Measurements from ENCODE around the gene GABRA5. TPM values are rescaled to one million over a fixed set of nuclear protein-coding genes. Genes with fewer than 3 reads are reported as not detected.
A peak's percentile ranks its signal among the peaks of the same experiment; 100 is the strongest.

Gene GABRA5
- polyA plus RNA-seq, 1 donor from 2014 or later, result 25.3 TPM

DNA sequence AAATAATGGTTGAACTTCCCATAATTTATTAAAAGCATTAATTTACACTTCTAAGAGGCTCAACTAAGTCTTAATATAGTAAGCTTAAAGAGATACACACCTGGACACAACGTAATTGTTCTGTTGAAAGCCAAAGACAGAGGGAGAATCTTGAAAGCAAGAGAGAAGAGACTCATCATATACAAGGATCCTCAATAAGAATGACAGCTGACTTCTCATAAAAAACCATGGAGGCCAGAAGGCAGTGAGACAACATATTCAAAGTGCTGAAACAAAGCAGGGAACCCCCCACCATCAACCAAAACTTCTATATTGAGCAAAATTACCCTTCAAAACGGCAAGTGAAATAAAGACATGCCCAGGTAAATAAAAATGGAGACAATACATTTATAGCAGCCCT, 87.5 kb downstream of the GABRA5 start:
- Histone ChIP-seq H3F3A (ENCODE audit: insufficient read depth, low read length, poor library complexity, severe bottlenecking) (no peaks in the 10 kb centered on the region), H3K27me3 (ENCODE audit: insufficient read depth, low read depth, low read length) (no peaks in the 10 kb centered on the region)
- no peak for TF ChIP-seq POLR2AphosphoS5 (IDR thresholded peaks at IDR 0.05)
- TF ChIP-seq SMC3 (conservative IDR thresholded peaks at IDR 0.05; ENCODE audit: poor library complexity), result no peak
- no peak for TF ChIP-seq TAF1 (IDR thresholded peaks at IDR 0.05; ENCODE audit: low read depth)
- no peak for TF ChIP-seq MXI1 (conservative IDR thresholded peaks at IDR 0.05; ENCODE audit: poor library complexity, severe bottlenecking)
- no peak for TF ChIP-seq EZH2 (IDR thresholded peaks at IDR 0.05; ENCODE audit: borderline replicate concordance, insufficient read depth, low read length, poor library complexity, severe bottlenecking)
- TF ChIP-seq EP300 (conservative IDR thresholded peaks at IDR 0.05; ENCODE audit: poor library complexity, severe bottlenecking), result no peak
- TF ChIP-seq, protein P1, sequence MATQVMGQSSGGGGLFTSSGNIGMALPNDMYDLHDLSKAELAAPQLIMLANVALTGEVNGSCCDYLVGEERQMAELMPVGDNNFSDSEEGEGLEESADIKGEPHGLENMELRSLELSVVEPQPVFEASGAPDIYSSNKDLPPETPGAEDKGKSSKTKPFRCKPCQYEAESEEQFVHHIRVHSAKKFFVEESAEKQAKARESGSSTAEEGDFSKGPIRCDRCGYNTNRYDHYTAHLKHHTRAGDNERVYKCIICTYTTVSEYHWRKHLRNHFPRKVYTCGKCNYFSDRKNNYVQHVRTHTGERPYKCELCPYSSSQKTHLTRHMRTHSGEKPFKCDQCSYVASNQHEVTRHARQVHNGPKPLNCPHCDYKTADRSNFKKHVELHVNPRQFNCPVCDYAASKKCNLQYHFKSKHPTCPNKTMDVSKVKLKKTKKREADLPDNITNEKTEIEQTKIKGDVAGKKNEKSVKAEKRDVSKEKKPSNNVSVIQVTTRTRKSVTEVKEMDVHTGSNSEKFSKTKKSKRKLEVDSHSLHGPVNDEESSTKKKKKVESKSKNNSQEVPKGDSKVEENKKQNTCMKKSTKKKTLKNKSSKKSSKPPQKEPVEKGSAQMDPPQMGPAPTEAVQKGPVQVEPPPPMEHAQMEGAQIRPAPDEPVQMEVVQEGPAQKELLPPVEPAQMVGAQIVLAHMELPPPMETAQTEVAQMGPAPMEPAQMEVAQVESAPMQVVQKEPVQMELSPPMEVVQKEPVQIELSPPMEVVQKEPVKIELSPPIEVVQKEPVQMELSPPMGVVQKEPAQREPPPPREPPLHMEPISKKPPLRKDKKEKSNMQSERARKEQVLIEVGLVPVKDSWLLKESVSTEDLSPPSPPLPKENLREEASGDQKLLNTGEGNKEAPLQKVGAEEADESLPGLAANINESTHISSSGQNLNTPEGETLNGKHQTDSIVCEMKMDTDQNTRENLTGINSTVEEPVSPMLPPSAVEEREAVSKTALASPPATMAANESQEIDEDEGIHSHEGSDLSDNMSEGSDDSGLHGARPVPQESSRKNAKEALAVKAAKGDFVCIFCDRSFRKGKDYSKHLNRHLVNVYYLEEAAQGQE (IDR thresholded peaks at IDR 0.05; ENCODE audit: borderline replicate concordance), result no peak
- TF ChIP-seq, protein P2, sequence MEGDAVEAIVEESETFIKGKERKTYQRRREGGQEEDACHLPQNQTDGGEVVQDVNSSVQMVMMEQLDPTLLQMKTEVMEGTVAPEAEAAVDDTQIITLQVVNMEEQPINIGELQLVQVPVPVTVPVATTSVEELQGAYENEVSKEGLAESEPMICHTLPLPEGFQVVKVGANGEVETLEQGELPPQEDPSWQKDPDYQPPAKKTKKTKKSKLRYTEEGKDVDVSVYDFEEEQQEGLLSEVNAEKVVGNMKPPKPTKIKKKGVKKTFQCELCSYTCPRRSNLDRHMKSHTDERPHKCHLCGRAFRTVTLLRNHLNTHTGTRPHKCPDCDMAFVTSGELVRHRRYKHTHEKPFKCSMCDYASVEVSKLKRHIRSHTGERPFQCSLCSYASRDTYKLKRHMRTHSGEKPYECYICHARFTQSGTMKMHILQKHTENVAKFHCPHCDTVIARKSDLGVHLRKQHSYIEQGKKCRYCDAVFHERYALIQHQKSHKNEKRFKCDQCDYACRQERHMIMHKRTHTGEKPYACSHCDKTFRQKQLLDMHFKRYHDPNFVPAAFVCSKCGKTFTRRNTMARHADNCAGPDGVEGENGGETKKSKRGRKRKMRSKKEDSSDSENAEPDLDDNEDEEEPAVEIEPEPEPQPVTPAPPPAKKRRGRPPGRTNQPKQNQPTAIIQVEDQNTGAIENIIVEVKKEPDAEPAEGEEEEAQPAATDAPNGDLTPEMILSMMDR (IDR thresholded peaks at IDR 0.05; ENCODE audit: poor library complexity, severe bottlenecking), result no peak
- TF ChIP-seq RAD21 (conservative IDR thresholded peaks at IDR 0.05), result no peak

DNA sequence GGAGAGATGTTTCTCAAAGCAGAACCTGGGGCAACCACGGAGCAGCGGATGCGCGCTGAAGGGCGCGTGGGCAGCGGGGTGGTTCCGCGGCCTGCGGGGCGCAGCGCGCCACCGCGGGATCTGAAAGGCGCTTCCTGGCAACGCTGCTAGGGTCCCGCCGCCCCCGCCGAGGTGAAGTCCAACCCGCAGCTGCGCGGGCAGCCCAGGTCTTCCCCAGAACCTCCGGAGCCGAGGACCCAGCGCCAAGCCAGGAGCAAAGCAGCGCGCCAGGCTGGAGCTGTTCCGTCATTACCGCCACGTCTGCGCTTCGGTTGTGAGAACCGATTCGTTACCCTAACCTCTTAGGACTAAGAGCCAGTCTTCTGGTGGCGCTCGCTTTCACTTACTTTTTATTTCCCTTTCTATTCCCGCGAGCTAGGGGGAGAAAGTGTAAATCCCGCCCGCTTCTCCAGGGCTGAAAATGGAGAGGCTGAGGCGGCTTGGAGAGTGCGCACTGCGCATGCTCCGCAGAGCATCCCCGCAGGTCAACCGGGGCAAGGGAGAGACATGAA, 100.9 kb downstream of the GABRA5 start:
- Histone ChIP-seq H3F3A (ENCODE audit: insufficient read depth, low read length, poor library complexity, severe bottlenecking) (no peaks in the 10 kb centered on the region), H3K9ac (ENCODE audit: low read length) (peak overlapping the region; percentile 33), H3K27ac (ENCODE audit: low read length) (no peak overlapping the region), H3K9me2 (ENCODE audit: insufficient read depth, low read length) (no peaks in the 10 kb centered on the region), H3K36me3 (ENCODE audit: insufficient read depth, low read length) (no peaks in the 10 kb centered on the region), H3K79me2 (replicated peaks; ENCODE audit: insufficient read depth, low read length) (no peaks in the 10 kb centered on the region), H3K4me3 (ENCODE audit: low read length) (peak overlapping the region; percentile 62), H4K20me1 (ENCODE audit: insufficient read depth) (no peaks in the 10 kb centered on the region), H3K9me3 (ENCODE audit: low read length) (no peaks in the 10 kb centered on the region), H3K27me3 (ENCODE audit: insufficient read depth, low read depth, low read length) (peaks cover 19% of the 10 kb centered on the region), H3K4me2 (ENCODE audit: low read length) (no peak overlapping the region), H2AFZ (ENCODE audit: low read depth, low read length) (no peak overlapping the region)
- no peak for TF ChIP-seq POLR2AphosphoS5 (IDR thresholded peaks at IDR 0.05)
- TF ChIP-seq EZH2 (IDR thresholded peaks at IDR 0.05; ENCODE audit: borderline replicate concordance, insufficient read depth, low read length, poor library complexity, severe bottlenecking), result no peak
- no peak for TF ChIP-seq RAD21 (conservative IDR thresholded peaks at IDR 0.05)
- TF ChIP-seq, protein P1 (IDR thresholded peaks at IDR 0.05; ENCODE audit: borderline replicate concordance), result no peak
- TF ChIP-seq MXI1 (conservative IDR thresholded peaks at IDR 0.05; ENCODE audit: poor library complexity, severe bottlenecking), result no peak
- TF ChIP-seq TAF1 (IDR thresholded peaks at IDR 0.05; ENCODE audit: low read depth), result no peak
- TF ChIP-seq, protein P2 (IDR thresholded peaks at IDR 0.05; ENCODE audit: poor library complexity, severe bottlenecking), result no peak

More for the DNA sequence above, 87.5 kb downstream of the GABRA5 start:
- Histone ChIP-seq H3K36me3 (ENCODE audit: insufficient read depth, low read length) (no peaks in the 10 kb centered on the region), H3K9me3 (ENCODE audit: low read length) (no peaks in the 10 kb centered on the region), H3K79me2 (replicated peaks; ENCODE audit: insufficient read depth, low read length) (no peaks in the 10 kb centered on the region), H3K4me2 (ENCODE audit: low read length) (no peak overlapping the region), H3K9ac (ENCODE audit: low read length) (no peak overlapping the region), H3K4me3 (ENCODE audit: low read length) (no peak overlapping the region), H3K9me2 (ENCODE audit: insufficient read depth, low read length) (no peaks in the 10 kb centered on the region), H3K27ac (ENCODE audit: low read length) (no peak overlapping the region), H4K20me1 (ENCODE audit: insufficient read depth) (no peaks in the 10 kb centered on the region), H2AFZ (ENCODE audit: low read depth, low read length) (no peak overlapping the region)

All from neural cell (in vitro differentiated cells).